ENCODE results near the gene DCPS.
"Not testable (repeated sequence)": the region's sequence is repeated elsewhere in the genome, so short reads cannot be mapped to it uniquely, and the experiment has no call there.

The DCPS gene

GRCh38 chr11:126337474-126338241 is 33.8 kb downstream of the DCPS start:
- Mint-ChIP-seq H3K27ac (no peak overlapping the region), H3K36me3 (ENCODE audit: low read depth) (peaks cover 83% of the 10 kb centered on the region), H3K27me3 (no peaks in the 10 kb centered on the region), H3K9me3 (no peaks in the 10 kb centered on the region), H3K4me1 (ENCODE audit: low read depth) (peaks cover 38% of the 10 kb centered on the region), H3K4me3 (no peak overlapping the region)
- intact Hi-C loops (cut with micrococcal nuclease) = no loop called here

DNA sequence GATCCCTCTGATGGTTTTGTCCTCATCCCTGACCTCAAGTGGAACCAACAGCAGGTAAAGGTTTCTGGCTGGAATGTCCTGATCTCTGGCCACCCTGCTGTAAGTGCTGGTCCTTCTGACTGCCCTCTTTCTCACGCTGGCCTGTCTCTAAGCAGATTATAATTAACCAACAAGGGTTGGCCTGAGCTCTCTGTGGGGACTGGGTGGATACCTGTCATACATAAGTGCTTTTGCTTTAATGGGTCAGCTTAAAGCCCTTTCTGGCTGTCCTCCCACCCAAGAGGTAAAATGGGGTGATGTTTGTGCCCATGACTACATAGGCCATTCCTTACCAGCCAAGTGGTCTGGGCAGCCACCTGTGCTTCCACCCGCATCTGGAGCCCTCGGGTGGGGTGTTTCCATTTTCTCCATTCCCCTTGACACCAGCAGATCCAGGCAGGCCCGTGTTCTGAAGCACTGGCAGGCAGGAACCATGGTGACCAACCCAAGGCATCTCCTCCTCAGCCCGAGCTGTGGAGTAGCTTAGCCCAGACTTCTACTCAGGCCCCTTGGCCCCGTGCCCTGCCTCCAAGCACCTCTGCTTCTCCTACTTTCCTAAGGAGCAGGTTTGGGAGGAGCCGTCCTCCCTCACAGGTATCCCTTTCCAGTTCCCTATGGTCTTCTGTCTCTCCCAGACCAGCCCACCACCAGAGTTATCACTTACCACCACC is 34.6 kb downstream of the DCPS start:
- no peak overlapping the region for H3K4me3 Mint-ChIP-seq
- intact Hi-C loops (cut with micrococcal nuclease) = no loop called here
- H3K9me3 Mint-ChIP-seq = no peaks in the 10 kb centered on the region
- H3K36me3 Mint-ChIP-seq (ENCODE audit: low read depth) = peaks cover 83% of the 10 kb centered on the region
- H3K27ac Mint-ChIP-seq = no peak overlapping the region
- H3K4me1 Mint-ChIP-seq (ENCODE audit: low read depth) = peaks cover 38% of the 10 kb centered on the region
- H3K27me3 Mint-ChIP-seq = no peaks in the 10 kb centered on the region

DNA sequence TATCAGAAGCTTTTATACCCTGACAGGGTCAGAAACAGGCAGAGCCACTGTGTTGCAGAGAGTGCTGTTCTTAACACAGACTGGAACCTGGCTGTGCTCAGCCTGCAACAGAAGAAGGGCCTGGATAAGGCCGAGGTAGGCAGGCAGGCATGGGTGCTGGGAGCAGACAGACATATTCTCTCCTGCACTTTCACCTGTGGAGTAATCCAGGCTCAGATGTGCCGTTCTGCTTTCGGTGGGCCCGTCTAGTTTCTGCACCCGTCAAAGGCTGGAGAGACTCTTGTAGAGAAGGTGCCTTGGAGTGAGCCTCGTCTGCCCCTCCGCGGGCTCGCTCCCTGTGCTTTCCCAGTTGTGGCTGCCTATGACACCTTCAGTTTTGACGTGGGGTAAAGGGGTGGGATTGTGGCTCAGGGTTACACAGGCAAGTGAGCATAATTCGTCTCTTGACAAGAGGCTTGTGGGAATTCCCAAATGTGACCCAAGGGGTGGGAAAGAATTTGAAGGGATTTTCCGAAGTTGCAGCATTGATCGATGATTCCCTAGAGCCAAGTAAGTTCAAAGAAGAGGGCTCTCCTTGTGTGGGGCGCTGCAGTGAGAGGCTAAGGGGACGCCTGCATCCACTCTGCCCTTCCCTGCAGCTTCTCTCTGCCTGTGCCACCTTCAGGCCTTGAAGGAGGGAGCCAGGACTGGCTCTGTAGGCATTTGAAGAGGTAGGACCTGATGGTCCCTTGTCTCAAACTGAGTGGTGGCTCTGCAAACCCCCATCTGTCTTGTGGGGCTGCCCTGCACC is 35.4 kb downstream of the DCPS start:
- peaks cover 38% of the 10 kb centered on the region for H3K4me1 Mint-ChIP-seq (ENCODE audit: low read depth)
- no peaks in the 10 kb centered on the region for H3K9me3 Mint-ChIP-seq
- no peak overlapping the region for H3K27ac Mint-ChIP-seq
- no peak overlapping the region for H3K4me3 Mint-ChIP-seq
- H3K27me3 Mint-ChIP-seq = no peaks in the 10 kb centered on the region
- intact Hi-C loops (cut with micrococcal nuclease) = no loop called here
- H3K36me3 Mint-ChIP-seq (ENCODE audit: low read depth) = peaks cover 84% of the 10 kb centered on the region

GRCh38 chr11:126339863-126340434 is 36.1 kb downstream of the DCPS start:
- Mint-ChIP-seq H3K9me3 (no peaks in the 10 kb centered on the region), H3K27ac (no peak overlapping the region), H3K4me3 (no peak overlapping the region), H3K36me3 (ENCODE audit: low read depth) (peaks cover 87% of the 10 kb centered on the region), H3K4me1 (ENCODE audit: low read depth) (peaks cover 44% of the 10 kb centered on the region), H3K27me3 (no peaks in the 10 kb centered on the region)
- intact Hi-C loops (cut with micrococcal nuclease) = no loop called here

- Mint-ChIP-seq H3K4me3 (no peak overlapping the region), H3K9me3 (no peaks in the 10 kb centered on the region), H3K4me1 (ENCODE audit: low read depth) (peaks cover 53% of the 10 kb centered on the region), H3K27ac (no peak overlapping the region), H3K27me3 (no peaks in the 10 kb centered on the region), H3K36me3 (ENCODE audit: low read depth) (peaks cover 82% of the 10 kb centered on the region)
- intact Hi-C loops (cut with micrococcal nuclease) = no loop called here
Observed at GRCh38 chr11:126340960-126341606, 37.2 kb downstream of the DCPS start.

GRCh38 chr11:126341760-126342161 is 37.9 kb downstream of the DCPS start:
- H3K27ac Mint-ChIP-seq = no peak overlapping the region

DNA sequence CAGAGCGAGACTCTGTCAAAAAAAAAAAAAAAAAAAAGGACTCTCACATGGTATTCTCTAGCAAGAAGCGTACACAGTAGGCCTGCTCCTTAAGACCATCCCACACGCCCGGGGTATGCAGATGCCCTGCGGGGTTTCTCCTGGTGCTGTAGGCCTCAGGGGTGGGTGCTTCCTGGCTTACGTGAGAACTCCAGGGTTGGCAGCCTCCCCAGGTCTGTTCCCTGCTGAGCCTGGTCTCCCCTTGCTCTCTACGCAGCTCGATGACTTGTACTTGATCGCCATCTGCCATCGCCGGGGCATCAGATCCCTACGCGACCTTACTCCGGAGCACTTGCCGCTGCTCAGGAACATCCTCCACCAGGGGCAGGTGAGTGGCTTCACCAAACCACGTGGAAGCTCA is 39.2 kb downstream of the DCPS start:
- H3K4me1 Mint-ChIP-seq (ENCODE audit: low read depth) = peaks cover 51% of the 10 kb centered on the region
- H3K9me3 Mint-ChIP-seq = no peaks in the 10 kb centered on the region
- H3K27me3 Mint-ChIP-seq = no peaks in the 10 kb centered on the region
- intact Hi-C loops (cut with micrococcal nuclease) = no loop called here
- H3K4me3 Mint-ChIP-seq = no peak overlapping the region
- H3K27ac Mint-ChIP-seq = no peak overlapping the region
- H3K36me3 Mint-ChIP-seq (ENCODE audit: low read depth) = peaks cover 82% of the 10 kb centered on the region

More at GRCh38 chr11:126341760-126342161, 37.9 kb downstream of the DCPS start:
- intact Hi-C loops (cut with micrococcal nuclease) = no loop called here
- H3K4me3 Mint-ChIP-seq = no peak overlapping the region
- H3K4me1 Mint-ChIP-seq (ENCODE audit: low read depth) = peaks cover 53% of the 10 kb centered on the region
- H3K27me3 Mint-ChIP-seq = no peaks in the 10 kb centered on the region
- no peaks in the 10 kb centered on the region for H3K9me3 Mint-ChIP-seq
- H3K36me3 Mint-ChIP-seq (ENCODE audit: low read depth) = peaks cover 78% of the 10 kb centered on the region

DNA sequence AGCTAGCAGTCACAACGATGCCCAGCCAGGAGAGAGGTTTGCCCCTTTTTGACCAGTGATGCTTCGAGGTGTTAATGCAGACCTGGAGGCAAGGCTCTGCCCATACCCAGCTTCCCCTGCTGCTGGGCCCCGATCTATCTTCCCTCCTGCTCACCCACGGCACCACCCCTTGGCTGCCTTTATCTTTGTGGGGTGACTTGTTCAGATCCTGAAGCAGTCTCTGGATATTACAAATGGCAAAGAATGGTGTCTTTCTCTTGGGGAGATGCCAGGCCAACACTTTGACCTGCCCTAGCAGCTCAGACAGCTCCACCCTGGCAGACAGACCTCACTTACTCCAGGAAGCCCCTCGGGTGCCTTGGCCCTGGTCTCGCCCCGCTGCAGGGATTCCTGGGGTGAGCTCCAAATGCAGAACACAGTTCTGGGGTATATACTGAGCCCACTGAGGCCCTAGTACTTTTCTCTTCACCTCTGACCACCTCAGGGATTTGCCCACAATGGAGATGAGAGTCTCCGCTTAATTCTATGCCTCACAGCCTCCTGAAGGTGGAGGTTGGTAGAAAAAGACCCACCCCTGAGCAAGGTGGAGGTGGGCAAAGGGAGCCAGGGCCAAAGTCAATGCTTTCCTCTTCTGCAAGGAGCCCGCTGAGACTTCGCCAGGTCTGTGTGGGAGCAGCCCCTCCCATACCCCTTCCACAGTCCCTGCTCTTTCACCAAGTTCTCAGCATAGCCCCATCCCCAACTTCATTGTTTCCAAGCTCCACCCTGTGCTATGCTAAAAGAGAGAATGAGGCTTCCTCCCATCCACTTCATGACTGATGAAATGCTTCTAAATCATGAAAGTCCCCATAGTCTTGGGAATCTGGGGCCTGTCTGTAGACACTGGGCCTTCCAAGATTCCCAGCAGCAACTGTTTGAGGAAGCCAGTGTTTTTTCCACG is 40.6 kb downstream of the DCPS start:
- H3K4me3 Mint-ChIP-seq = no peak overlapping the region
- H3K4me1 Mint-ChIP-seq (ENCODE audit: low read depth) = peaks cover 63% of the 10 kb centered on the region
- peak overlapping the region; percentile 25 for H3K27ac Mint-ChIP-seq
- no peaks in the 10 kb centered on the region for H3K9me3 Mint-ChIP-seq
- no peaks in the 10 kb centered on the region for H3K27me3 Mint-ChIP-seq
- intact Hi-C loops (cut with micrococcal nuclease) = no loop called here
- H3K36me3 Mint-ChIP-seq (ENCODE audit: low read depth) = peaks cover 77% of the 10 kb centered on the region

DNA sequence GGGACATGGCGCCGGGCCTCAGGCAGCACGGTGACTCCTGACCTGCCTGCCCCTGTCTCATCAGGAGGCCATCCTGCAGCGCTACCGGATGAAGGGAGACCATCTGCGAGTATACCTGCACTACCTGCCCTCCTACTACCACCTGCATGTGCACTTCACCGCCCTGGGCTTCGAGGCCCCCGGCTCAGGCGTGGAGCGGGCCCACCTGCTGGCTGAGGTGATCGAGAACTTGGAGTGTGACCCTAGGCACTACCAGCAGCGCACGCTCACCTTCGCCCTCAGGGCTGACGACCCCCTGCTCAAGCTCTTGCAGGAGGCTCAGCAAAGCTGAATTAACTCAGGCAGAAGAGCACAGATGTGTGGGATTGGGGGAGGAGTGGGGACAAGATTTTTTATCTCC is 41.4 kb downstream of the DCPS start:
- H3K9me3 Mint-ChIP-seq = no peaks in the 10 kb centered on the region
- H3K4me3 Mint-ChIP-seq = no peak overlapping the region
- H3K4me1 Mint-ChIP-seq (ENCODE audit: low read depth) = peaks cover 63% of the 10 kb centered on the region
- no peaks in the 10 kb centered on the region for H3K27me3 Mint-ChIP-seq
- H3K27ac Mint-ChIP-seq = peak overlapping the region; percentile 89
- peaks cover 68% of the 10 kb centered on the region for H3K36me3 Mint-ChIP-seq (ENCODE audit: low read depth)
- intact Hi-C loops (cut with micrococcal nuclease) = no loop called here

DNA sequence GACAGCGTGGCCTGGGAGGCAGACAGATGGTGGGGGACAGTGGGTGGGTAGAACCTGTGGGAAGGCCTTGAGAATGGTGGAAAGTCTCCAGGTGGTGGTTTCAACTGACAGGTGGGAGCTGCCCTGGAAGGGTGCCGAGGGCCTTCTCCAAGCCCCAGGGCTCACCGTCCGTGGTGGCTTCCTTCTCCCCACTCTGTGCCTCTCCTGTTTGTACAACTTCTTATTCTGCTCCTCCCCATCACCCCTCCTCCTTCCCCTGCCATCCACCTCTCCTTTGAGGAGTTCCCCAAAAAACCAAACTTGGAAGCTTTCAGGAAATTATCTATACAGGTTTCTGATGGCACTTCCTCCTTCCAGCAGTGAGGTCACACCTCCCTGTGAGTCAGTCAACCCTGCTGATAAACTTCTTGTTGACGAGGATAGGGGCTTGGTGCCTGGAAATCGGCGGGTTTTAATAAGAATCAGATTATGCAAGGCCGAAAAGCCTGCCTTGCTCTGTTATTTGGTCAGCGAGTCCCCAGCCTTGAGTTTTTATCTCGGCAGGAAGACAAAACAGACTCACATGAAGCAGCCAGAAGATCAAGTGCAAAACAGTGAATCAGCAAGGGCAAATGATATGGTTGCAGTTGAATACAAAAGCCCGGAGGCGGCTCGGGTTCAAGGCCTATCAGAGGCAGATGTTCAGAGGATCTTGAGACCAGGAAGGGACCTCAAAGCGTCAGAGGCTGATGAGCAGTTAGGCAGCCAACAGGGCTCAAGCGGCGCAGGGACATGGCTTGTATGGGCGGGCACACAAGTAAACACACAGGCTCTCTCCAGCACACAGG is 42.1 kb downstream of the DCPS start:
- Mint-ChIP-seq H3K27me3 (no peaks in the 10 kb centered on the region), H3K36me3 (ENCODE audit: low read depth) (peaks cover 61% of the 10 kb centered on the region), H3K4me3 (peak overlapping the region; percentile 7), H3K27ac (peak overlapping the region; percentile 89), H3K9me3 (no peaks in the 10 kb centered on the region), H3K4me1 (ENCODE audit: low read depth) (peaks cover 67% of the 10 kb centered on the region)
- intact Hi-C loops (cut with micrococcal nuclease) = loop anchor here (1.0 kb wide), 1 partner anchor 9 kb away; the partner anchor contains the start of gene ST3GAL4

- Mint-ChIP-seq H3K4me1 (ENCODE audit: low read depth) (peaks cover 66% of the 10 kb centered on the region), H3K9me3 (no peaks in the 10 kb centered on the region), H3K4me3 (no peak overlapping the region), H3K27ac (peak overlapping the region; percentile 89), H3K36me3 (ENCODE audit: low read depth) (peaks cover 55% of the 10 kb centered on the region), H3K27me3 (no peaks in the 10 kb centered on the region)
- intact Hi-C loops (cut with micrococcal nuclease) = loop anchor here (1.0 kb wide), 1 partner anchor 9 kb away; the partner anchor contains the start of gene ST3GAL4
Observed at GRCh38 chr11:126346586-126346940, 42.7 kb downstream of the DCPS start.

DNA sequence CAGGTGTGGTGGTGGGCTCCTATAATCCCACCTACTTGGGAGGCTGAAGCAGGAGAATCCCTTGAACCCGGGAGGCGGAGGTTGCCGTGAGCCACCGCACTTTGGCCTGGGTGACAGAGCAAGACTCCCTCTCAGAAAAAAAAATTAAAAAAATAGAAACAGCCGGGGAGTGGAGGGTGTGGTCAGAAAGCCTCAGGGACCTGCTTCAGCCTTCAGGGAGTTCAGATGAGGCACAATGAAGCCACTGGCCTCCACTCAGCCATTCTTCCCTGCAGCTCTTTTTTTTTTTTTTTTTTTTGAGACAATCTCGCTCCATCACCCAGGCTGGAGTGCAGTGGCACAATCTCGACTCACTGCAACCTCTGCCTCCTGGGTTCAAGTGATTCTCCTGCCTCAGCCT is 43.1 kb downstream of the DCPS start:
- intact Hi-C loops (cut with micrococcal nuclease) = loop anchor here (1.0 kb wide), 1 partner anchor 8 kb away; the partner anchor contains the start of gene ST3GAL4
- H3K27me3 Mint-ChIP-seq, H3K4me3 Mint-ChIP-seq, H3K9me3 Mint-ChIP-seq: not testable (repeated sequence)
- H3K36me3 Mint-ChIP-seq (ENCODE audit: low read depth) = peaks cover 52% of the 10 kb centered on the region
- peaks cover 66% of the 10 kb centered on the region for H3K4me1 Mint-ChIP-seq (ENCODE audit: low read depth)
- H3K27ac Mint-ChIP-seq = peak overlapping the region; percentile 89
